Activated T-cell treated with anti-CD3 and anti-CD28 coated beads for 1 hour (primary cell): ENCODE data around the gene SMIM1.
A peak's percentile ranks its signal among the peaks of the same experiment; 100 is the strongest.
"Not testable (repeated sequence)": the region's sequence is repeated elsewhere in the genome, so short reads cannot be mapped to it uniquely, and the experiment has no call there.

Experiments used
- DNase-seq: peaks from one replicate; pipeline ENCODE4 v3.0.0-alpha.2; 2020; ENCODE audit warnings: low read depth

SMIM1 gene

DNA sequence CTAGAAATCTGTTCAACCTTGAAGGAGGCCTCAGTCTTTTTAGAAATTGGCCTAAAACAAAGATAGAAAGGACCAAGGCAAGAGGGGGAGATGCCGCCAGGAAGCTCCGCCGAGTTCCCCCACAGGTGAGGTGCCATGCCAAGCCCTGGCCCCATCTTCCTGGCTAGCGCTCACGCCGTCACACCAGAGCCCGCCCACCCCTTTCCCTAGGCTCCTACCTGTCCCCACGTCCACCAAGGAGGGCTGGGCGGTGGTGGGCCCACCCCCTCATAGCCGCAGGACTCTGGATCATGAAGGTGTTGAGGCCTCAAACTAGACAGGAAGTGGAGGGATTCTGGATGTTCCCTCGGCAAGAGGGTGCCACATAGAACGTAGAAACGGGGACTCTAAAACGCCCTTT is 35.8 kb upstream of the SMIM1 start:
- no peak for DNase-seq

DNA sequence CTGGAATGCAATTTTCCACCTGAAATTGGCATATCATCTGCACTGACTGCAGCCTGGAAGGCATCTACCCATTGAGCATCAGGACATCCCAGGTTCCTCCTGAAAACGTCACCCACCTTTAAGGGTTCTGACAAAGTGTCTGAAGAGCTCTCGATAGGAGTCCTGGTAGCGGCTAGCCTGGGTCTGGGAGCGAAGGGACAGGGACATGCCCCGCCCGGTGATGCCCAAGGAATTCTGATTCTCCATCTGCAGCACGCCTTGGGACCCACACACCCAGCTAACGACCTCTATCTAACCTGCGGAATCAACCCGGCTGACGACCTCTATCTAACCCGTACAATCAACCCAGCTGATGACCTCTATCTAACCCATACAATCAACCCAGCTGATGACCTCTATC is 33.6 kb upstream of the SMIM1 start:
- no peak for DNase-seq

DNA sequence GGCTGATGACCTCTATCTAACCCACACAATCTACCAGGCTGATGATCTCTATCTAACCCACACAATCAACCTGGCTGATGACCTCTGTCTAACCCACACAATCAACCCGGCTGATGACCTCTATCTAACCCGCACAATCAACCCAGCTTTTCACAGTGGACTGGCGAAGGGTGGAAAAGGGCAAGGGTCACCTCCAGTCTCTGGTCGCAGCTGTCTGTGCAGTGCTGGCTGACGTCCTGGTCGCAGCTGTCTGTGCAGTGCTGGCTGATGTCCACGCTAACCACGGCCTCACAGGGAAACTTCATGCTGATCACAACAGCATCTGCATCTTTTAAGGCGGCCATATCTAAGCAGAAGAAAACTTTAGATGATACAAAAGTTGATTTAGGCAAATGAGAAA is 32.5 kb upstream of the SMIM1 start:
- DNase-seq = no peak

DNA sequence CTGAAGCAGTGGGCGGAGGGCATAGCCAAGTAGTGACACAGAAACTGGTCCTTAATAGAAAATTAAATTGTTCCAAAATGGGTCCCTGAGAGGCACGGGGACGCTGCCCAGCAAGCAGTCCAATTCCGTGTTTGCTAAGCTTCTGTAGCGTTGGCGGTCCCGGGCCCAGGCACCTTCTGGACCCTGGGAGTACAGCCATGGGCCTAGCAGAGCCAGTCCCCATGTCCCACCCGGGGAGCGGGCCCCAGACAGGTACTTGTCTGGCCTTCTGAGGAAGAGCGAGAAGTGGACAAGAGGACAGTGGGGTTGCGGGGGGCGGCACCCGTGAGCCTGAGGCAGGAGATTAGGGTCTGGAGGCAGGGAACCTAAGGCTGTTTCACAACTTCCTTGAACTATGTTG is 31.8 kb upstream of the SMIM1 start:
- no peak for DNase-seq

DNA sequence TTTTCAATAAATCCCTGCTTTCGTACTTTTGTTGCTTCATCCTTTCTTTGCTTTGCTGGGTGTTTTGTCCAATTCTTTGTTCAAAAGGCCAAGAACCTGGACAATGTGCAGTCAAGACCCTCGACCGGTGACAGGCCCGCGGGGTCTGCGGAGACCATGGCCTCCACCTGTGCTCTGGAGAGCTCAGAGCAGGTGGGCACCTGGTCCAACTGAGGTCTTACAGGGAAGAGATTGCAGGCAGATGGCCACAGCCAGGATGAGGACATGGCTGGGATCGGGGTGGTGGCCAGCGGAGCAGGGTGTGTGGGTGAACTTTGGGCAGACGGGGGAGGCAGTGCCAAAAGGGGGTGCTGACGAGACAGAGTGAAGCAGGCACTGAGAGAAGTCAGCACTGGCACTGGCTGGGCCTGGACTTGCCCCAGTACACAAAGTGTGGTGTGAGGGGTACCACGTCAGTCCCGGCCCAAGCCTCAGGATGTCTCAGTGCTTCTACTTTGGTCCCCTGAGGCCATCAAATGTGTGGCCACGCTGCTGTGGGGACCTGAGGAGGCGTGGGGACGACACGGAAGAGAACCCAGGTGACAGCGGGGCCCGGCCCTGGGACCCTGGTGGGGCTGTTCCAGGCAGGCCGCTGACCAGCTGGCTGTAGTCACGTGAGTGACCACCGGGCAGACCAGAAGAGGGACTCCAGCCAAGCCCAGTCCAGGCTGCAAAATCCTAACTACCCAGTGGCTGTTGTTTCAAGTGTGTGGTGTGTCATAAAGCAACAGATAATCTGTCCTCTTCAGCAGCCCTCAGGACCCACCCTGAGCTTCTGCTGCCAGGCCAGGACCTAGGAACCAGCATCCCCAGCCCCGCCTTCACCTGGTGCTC is 30.7 kb upstream of the SMIM1 start:
- DNase-seq = no peak

DNA sequence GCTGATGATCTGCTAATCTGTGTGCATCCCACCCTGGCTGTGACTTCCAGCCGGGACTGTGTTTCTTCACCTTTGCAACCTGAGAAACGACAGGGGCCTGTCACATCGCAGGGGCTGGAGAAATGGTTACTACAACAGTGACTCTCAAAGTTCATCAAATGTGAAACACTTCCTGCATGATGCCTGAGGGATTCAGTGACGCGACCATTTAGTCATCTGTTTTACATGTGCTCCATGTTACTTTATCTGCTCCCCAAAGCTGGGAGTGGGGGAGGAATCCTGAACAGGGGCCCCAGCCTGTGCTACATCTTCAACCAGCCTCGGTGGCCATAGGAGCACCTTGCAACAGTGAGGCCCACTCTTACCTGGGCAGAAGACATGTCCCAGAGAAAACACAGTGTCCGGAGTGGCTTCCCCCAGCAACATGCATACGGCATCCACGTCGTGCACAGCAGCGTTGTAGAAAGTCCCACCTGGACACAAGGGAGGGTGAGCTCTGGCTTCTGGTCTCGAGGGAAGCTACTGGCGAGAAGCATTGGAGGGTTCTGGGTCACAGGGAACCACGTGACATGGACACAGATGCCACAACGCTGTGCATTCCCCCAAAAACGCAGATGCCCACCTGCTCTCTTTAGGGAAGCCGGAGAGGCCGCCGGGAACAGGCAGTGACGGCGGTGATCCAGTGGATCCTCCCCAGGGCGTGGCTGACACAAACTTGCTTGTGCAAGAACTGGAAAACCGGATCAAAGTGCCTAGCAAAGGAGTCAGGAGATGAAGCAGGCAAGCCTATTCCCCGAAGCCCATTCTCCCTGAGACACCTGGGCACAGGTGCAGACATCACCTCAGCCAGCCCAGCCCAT is 29.9 kb upstream of the SMIM1 start:
- no peak for DNase-seq

DNA sequence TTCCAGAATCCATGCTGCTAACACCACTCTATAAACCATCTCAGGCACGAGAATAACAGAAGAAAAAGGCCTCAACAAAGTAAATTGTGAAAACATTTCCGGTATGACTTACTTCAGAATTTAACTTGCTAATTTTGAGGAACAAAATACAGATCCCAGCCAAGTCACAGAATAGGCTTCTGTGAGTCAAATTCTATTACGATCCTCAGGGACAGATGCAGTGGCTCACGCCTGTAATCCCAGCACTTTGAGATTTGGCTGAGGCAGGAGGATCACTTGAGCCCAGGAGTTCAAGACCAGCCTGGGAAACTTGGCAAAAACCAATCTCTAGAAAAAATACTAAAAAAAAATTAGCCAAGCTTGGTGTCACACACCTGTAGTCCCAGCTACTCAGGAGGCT is 29.1 kb upstream of the SMIM1 start:
- DNase-seq = no peak

DNA sequence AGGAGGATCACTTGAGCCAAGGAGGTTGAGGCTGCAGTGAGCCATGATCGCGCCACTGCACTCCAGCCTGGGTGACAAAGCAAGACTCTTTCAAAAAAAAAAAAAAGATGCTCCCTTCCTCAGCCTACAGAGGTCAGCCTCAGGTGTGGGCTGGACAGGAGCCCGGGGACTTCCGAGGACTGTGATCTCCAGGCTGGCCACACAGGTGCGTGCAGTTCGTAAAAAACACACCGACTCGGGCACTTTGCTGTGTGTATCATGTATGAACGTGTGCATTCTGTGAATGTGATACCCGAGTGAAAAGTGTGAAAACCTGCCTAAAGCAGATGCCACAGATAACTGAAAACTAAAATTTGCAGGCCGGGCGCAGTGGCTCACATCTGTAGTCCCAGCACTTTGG is 28.7 kb upstream of the SMIM1 start:
- DNase-seq = no peak

DNA sequence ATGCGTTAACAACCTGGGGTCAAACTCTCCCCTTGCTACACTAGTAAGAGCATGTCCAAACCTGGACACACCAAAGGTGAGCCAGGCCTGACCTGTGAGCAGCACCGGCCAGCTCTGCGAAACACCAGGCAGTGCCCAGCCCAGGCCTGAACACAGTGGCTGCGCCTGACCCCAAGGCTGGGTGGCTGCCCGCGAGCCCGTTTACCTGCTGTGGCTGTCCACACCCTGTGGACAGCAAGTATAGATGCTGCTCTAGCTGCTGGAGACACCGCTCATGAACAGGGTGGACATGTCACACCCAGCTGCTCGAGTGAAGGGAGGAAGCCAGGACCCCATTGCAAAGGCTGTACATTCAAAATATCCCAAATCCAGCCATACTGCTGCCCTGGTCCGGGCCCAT is 27.9 kb upstream of the SMIM1 start:
- DNase-seq = no peak

DNA sequence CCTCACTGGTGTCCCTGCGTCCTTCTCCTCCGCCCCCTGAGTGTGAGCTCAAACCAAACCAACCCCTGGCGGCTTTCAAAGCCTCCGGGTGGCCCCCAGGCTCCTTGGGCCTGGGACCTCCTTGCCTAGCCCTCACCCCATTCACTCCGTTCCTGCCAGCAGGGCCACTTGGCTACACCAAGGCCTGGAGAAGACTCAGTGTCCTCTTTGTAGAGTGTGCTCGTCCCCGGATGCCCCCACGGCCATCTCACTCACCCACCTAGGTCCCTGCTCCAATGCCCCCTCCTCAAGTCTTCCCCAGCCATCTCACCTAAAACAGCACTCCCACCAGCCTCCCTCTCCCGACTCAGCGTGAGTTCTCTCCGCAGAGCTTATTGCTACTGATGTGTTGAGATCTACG is 27.5 kb upstream of the SMIM1 start:
- DNase-seq = no peak

DNA sequence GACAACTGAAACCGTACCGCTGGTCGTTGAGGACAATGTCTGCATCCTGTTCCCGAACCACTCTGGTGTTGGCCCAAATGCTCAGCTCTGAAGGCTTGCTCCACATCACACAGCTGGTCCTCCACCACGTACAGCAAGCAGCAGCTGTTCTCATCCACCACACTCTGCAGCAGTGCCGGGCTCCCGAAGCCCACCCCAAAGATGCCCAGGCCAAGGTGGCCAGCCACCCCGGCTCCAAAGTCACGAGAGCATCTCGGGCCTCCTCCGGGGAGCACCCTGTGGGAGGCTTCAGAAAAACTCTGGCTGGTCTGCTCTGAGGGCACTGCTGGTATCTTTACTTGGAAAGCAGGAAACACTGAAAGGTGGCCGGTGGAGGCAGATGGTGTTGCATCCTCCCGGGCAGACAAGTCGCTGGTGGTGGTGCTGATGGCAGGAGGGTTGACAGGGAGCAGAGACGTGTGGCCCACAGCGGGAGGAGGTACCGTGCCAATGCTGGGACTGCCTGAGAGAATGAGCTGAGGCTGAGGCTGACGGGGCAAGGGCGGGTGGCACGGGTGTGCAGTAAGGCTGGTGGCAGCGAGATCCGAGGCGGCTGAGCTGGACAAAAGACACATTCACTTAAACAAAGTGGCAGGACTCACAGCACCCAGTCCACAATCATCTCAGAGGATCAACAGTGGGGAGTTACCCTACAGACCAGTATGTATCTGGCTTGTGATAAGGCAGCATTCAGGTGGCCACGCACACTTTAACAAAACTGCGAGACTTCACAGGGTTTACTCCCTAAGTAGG is 26.8 kb upstream of the SMIM1 start:
- DNase-seq = no peak

DNA sequence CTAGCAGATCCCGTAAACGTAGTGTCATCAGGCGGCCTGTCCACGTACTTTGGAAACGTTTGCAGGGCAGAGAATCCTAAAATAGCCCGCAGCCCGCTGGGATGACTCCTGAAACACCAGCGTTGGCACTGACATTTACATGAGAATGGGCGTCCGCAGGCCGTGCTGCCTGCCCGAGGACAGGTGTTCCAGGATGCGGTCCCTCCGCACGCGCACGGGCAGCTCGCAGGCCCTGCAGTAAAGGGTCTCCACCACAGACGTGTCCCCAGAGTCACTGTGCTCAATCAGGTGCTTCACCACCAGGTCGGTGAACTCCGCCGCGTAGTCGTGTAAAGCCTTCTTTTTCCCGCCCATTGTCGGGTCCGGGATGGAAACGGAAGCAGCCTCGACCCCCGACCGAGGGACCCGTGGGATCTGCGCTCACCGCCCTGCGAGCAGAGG is 26.1 kb upstream of the SMIM1 start:
- no peak for DNase-seq

DNA sequence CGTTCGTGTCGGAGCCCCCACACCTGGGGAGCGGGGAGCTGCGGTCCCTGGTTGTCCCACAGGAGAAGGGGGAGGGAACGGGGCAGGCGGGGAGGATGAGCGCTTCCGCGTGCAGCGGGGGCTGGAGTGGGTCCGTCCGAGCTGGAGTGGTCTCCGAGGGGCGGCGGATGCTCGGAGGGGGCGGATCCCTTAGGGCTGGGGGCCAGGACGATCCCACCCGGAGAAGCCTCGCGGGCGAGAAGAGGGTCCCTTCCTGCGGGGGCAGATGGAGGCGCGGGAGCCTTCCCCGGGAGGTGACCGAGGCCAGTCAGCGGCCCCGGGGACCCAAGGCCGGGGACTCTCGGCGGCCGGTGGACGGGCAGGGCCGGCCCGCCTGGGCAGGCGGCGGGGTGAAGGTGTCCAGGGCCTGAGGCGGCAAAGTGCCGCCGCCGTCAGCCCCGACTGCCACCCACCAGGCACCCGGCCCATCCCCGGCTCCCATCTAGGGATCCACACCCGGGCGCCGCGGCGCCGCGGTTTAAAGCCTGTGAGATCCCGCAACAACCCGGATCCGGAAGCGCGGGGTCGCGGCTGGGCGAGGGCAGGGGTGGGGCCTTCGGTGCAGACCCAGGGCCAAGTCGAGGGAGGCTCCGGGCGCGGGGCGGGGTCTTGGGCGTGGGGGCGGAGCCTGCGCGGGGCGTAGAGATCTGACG is 25.6 kb upstream of the SMIM1 start:
- DNase-seq = peak; percentile 80

DNA sequence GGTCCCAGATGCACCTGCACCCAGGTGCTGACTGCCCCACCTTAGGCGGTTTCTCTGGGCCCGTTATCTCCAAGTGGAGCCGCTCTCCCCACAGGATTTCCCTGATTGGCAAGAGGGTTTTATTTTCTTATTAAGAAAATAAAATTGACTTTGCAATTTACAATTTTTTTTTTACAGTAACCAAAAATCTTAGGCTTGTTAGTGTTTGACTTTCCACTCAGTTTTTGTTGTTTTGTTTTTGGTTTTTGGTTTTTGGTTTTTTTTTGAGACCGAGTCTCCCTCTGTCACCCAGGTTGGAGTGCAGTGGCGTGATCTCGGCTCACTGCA is 25.1 kb upstream of the SMIM1 start:
- DNase-seq = no peak

DNA sequence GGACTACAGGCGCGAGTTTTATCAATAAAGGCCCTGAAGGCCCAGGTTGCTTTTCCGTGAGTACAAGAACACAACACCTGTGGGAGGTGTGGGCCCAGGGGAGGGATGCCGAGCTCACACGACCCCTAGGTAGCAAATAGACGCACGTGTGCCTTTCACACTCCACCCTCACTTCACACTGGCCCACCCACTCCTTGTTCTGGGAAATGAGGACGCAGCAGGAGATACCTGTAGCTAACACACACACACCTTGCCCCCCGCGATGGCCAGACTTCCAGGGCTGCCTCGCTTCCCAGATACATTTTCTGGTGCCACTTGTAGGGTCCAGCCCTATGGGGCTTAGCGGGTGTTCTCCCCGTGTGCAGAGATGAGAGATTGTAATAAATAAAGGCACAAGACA is 24.6 kb upstream of the SMIM1 start:
- no peak for DNase-seq

DNA sequence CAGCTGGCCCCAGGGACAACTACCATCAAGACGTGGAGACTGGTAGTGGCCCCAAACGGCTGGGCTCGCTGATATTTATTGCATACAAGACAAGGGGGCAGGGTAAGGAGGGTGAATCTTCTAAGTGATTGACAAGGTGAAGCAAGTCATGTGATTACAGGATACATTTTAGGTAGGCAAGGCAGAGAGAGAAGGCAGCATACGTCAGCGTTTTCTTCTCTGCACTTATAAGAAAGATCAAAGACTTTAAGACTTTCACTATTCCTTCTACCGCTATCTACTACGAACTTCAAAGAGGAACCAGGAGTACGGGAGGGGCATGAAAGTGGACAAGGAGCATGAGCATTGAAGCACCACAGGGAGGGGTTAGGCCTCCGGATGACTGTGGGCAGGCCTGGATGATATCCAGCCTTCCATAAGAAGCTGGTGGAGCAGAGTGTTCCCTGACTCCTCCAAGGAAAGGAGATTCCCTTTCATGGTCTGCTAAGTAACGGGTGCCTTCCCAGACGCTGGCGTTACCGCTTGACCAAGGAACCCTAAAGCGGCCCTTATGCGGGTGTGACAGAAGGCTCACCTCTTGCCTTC is 24.1 kb upstream of the SMIM1 start:
- DNase-seq = not testable (repeated sequence)

DNA sequence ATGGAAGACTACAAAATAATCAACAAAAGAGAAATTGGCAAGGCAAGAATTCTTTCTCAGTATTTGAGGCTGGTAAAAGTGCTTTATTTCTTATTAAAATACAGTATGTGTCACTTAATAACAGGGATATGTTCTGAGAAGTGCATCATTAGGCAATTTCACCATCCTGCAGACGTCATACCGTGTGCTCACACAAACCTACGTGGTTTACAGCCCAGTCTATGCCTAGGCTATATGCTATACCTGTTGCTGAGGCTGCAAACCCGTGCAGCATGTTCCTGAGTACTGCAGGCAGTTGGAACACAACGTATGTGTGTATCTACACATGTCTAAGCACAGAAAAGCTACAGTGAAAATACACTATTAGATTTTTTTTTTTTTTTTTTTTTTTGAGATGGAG is 23.0 kb upstream of the SMIM1 start:
- DNase-seq = no peak

DNA sequence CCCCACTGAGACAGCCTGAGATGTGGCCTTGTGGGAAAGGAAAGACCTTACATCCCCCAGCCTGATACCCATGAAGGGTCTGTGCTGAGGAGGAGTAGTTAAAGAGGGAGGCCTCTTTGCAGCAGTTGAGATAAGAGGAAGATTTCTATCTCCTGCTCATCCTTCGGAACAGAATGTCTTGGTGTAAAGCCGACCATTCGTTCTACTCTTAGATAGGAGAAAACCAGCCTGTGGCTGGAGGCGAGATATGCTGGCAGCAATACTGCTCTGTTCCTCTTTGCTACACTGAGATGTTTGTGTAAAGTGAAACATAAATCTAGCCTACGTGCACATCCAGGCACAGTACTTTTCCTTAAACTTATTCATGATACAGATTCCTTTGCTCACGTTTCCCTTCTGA is 21.8 kb upstream of the SMIM1 start:
- no peak for DNase-seq

DNA sequence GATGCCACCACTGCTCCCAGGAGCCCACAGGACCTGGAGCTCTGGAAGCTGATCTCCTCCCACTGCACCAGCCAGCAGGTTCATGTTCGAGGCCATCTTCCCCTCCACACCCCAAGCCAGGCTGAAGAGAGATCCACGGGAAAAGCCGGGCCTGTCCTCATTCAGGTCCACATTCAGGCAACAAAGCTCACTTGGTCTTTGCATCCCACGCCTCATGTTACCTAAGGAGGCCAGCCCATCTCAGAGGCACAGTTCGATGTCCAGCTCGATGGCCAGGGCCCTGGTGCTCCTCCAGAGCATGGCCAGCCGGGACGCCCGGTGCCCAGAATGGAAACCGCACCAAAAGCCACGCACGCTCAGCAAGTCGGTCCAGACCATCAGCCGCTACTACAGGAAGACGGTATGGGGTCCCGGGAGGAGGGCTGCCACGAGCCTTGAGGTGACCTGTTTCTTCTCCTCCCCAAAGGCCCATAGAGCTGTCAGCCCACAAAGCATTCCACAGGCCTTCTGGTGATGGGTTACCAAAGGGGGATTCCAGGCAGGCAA is 20.1 kb upstream of the SMIM1 start, which contains the start of gene CCDC27:
Gene CCDC27 (plus strand): TSS at position 51 of the 546 bp plus-strand sequence. CDS start 32 bp downstream, at position 83.
- DNase-seq = no peak

DNA sequence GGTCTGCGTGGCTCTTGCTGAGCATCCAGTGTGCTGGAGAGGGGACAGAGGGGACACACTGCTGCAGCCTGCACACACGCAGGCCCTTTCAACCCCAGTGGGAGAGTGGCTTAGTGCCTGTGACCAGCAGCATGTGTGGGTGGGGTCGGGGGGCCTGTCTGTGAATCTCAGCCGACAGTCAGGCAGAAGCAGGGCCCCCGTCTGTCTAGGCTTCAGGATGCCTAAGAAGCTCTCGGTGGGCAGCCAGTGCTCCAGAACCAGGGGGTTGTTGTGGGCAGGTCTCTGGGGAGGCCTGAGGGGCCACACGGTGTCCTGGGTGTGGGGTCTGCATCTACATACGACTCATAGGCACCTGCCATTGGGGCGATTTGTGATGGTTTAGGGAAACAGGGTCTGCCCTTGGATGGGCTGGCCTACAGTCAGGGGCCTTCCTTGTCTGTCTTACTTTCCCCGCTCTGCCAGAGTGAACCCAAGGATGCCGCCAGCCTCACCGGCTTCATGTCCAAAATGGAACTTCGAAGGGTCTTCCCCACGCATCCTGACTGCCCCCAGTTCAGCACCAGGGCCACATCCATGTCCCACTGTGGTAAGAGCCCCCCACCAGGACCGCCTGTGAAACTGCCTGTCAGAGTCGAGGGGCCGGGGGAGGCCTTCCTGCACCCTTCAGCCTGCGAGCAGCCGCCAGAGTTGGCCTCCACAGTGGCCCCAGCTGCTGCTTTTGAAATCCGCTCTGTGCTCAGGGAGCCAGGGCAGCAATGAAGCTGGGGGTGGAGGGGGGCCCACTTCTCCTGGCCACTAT is 18.7 kb upstream of the SMIM1 start:
- DNase-seq = no peak
